Heart left ventricle (tissue), 13 donors: ENCODE data around the gene FHL1.

Experiments
- POLR2A ChIP-seq, 2 donors: fragments of 450-650 bp; IDR thresholded peaks; one replicate each; pipeline ENCODE4 v1.6.1; 2017; ENCODE audit warnings: antibody characterized with exemption in 2 of 2, mild to moderate bottlenecking in 2 of 2, moderate library complexity in 2 of 2
- TF ChIP-seq, protein P1 (sequence below), 12 donors: fragments of 200-600 bp; sonication (generic) in 4 of 12; IDR thresholded peaks; one replicate each; pipeline versions ENCODE4 v1.5.0 to v1.8.0; 2018 to 2022; ENCODE audit warnings: antibody characterized with exemption in 12 of 12, mild to moderate bottlenecking in 5 of 12
- donor health status: ischemic (EF 13 %, LVEDD 7.1; RV severe dilation, severe dysfunction).
- donor health status: DM: no; HTN: yes; CAD: no.
- donor health status: DM: no; HTN: no; CAD: no.
- donor health status: ischemic (EF 25% LVEDD 6.9; RV normal size, moderate dysfunction).
- donor health status: ischemic (EF 25% LVEDD 5.7; RV mildly dilated, moderate dysfunction).
- donor health status: ischemic (EF 35%, LVEDD 5.7; RV mildly dilated, moderate dysfunction).
- donor health status: nonischemic (EF 11% LVEDD 7.7; RV severe dilation, severe dysfunction).
- donor health status: DM: yes; HTN: yes; CAD: no.
- donor health status: PGD.
- donor health status: ischemic (EF 29% LVEDD 5.4; RV normal size, mild dysfunction).
- donor health status: nonischemic (EF 23%, LVEDD 6.1; RV moderate dilation, normal function).

DNA sequence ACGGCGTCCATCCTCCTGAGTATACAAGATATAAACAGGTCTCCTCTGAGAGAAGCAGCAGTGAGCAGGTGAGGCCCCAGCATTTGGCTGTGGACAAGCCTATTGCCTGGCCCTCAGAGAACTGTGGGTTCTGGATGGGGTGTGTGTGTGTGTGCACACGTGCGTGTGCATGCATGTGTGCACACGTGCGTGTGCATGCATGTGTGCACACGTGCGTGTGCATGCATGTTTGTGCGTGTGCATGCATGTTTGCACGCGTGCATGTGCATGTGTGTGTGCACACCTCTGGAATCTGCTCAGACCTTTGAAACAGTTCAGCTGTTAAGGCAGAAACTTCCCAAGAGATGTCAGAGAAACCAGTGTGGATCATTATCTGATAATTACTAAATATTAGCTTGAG lies 22.2 kb upstream of the FHL1 start:
- TF ChIP-seq, protein P1, sequence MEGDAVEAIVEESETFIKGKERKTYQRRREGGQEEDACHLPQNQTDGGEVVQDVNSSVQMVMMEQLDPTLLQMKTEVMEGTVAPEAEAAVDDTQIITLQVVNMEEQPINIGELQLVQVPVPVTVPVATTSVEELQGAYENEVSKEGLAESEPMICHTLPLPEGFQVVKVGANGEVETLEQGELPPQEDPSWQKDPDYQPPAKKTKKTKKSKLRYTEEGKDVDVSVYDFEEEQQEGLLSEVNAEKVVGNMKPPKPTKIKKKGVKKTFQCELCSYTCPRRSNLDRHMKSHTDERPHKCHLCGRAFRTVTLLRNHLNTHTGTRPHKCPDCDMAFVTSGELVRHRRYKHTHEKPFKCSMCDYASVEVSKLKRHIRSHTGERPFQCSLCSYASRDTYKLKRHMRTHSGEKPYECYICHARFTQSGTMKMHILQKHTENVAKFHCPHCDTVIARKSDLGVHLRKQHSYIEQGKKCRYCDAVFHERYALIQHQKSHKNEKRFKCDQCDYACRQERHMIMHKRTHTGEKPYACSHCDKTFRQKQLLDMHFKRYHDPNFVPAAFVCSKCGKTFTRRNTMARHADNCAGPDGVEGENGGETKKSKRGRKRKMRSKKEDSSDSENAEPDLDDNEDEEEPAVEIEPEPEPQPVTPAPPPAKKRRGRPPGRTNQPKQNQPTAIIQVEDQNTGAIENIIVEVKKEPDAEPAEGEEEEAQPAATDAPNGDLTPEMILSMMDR (IDR thresholded peaks at IDR 0.05), result no peak
- TF ChIP-seq POLR2A (IDR thresholded peaks at IDR 0.05), result no peak
